ENCODE measurements around the gene CLEC1B.

- no peak for TF ChIP-seq CTCF (IDR thresholded peaks at IDR 0.05)
- no peak for TF ChIP-seq POLR2A (IDR thresholded peaks at IDR 0.05)
Observed at GRCh38 chr12:10033783-10034545, 35.0 kb upstream of the CLEC1B start.
